Retinal pigment epithelial cell (primary cell): ENCODE results near the gene PACS1.

Experiments
- DNase-seq: peaks from one replicate; pipeline ENCODE4 v3.0.0-alpha.2; 2010; ENCODE audit warnings: low read depth
- H3K4me3 ChIP-seq: 2 replicates; pipeline ENCODE4 v1.5.1; 2011; ENCODE audit warnings: mild to moderate bottlenecking, low read length, control low read depth, moderate library complexity
- TF ChIP-seq, protein P1 (sequence below): conservative IDR thresholded peaks from 2 replicates; pipeline ENCODE4 v1.5.1; 2011; ENCODE audit warnings: low read depth, low read length, control low read depth, inconsistent platforms

Gene PACS1

DNA sequence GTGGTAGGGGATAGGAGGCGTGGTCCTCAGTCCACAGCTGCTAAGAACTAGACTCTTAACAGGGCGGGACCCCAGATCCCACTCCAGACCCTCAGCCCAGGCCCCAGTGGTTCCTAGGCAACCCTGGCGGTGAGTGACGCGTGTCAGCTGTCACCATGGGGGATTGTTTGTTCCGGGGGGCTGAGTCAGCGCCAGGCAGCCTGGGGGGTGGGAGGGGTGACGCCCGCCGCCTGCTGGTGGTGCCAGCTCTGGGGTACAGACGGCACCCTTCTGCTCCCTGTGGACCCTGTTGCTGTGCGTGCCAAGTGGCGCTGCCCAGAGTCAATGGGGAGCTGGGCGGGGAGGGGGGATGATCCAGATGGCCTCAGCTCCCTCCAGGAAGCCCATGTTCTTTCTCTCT is 210.4 kb downstream of the PACS1 start:
- no peak for DNase-seq
- no peak overlapping the region for H3K4me3 ChIP-seq
- TF ChIP-seq, protein P1, sequence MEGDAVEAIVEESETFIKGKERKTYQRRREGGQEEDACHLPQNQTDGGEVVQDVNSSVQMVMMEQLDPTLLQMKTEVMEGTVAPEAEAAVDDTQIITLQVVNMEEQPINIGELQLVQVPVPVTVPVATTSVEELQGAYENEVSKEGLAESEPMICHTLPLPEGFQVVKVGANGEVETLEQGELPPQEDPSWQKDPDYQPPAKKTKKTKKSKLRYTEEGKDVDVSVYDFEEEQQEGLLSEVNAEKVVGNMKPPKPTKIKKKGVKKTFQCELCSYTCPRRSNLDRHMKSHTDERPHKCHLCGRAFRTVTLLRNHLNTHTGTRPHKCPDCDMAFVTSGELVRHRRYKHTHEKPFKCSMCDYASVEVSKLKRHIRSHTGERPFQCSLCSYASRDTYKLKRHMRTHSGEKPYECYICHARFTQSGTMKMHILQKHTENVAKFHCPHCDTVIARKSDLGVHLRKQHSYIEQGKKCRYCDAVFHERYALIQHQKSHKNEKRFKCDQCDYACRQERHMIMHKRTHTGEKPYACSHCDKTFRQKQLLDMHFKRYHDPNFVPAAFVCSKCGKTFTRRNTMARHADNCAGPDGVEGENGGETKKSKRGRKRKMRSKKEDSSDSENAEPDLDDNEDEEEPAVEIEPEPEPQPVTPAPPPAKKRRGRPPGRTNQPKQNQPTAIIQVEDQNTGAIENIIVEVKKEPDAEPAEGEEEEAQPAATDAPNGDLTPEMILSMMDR = no peak

DNA sequence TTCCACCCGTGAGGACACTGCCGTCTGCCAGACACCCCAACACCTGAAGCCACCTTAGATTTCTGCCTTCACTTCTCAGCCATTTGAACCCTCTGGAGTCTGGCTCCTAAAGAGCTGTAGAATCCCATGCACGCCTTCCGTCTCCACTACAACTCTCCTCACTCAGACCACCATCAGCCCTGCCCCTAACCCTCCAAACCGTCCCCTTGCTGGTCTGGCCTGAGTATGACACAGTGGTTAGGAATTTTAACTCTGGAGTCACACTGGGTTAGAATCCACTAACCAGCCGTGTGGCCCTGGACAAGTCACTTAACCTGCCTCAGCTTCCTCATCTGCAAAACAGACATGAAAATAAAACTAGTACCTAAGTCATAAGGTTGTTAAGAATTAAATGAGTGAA is 210.9 kb downstream of the PACS1 start:
- no peak for DNase-seq
- no peak overlapping the region for H3K4me3 ChIP-seq
- TF ChIP-seq, protein P1 = no peak

DNA sequence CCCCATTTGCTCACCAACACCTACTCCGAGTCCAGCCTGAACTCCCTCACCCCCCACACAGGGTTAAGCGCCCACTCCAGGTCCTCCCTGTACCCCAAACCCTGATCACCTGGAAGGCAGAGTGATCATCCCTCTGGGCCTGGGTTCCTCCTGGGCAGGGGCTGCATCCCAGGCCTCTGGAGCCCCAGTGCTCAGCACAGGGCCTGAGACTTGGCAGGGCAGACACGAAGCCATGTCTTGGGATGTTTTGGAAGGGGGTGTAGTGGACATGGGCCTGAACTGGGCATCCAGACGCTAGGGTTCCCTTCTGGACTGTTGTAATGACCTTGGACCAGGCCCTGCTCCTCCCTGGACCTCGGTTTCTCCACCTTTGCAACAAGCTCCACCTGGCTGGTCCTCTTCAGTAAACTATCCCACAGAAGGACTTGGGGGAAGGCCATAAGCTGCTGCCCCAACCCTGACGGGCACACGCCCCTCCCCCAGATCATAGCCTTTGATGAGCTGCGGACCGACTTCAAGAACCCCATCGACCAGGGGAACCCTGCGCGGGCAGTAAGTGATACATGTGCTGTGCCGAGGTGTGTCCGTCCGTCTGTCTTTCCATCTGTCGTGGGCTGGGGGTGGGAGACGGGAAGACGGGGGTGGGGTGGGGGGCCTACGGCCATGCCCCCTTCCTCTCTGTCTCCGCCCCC is 211.8 kb downstream of the PACS1 start:
- TF ChIP-seq, protein P1 = no peak
- H3K4me3 ChIP-seq = no peak overlapping the region
- no peak for DNase-seq

DNA sequence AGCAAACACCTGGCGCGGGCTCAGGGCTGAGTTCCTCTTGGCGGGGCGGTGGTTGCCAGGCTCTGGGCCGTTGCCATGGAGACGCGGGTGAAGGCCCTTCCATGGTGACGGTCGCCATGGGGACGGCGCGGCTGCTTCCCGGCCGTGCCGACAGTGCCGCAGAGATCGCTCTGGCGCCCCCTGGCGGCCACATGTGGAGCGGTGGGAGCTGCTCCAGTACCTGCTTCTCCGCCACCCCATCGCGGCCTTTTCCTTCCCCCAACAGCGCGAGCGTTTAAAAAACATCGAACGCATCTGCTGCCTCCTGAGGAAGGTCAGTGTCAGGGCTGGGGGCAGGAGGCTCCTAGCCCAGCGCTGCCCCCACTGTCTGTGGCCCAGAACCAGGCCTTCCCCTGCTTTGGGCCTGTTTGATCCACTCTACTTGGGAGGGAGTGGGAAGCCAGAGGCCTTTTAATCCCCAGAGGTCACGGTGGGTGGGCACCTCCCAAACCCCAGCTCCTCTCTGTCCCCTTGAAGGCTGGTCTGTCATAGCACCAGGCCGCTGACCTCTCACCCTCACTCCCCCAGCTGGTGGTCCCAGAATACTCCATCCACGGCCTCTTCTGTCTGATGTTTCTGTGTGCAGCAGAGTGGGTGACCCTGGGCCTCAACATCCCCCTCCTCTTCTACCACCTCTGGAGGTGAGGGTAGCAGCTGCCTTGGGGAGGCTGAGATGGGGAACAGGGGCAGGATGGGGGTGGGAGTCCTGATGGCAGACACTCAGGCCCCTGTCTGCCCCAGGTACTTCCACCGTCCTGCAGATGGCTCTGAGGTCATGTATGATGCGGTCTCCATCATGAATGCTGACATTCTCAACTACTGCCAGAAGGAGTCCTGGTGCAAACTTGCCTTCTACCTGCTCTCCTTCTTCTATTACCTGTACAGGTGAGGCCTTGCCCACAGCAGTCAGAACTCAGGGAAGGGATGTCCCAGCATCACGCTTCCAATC is 212.7 kb downstream of the PACS1 start:
- H3K4me3 ChIP-seq = no peak overlapping the region
- TF ChIP-seq, protein P1 = peak; percentile 93

DNA sequence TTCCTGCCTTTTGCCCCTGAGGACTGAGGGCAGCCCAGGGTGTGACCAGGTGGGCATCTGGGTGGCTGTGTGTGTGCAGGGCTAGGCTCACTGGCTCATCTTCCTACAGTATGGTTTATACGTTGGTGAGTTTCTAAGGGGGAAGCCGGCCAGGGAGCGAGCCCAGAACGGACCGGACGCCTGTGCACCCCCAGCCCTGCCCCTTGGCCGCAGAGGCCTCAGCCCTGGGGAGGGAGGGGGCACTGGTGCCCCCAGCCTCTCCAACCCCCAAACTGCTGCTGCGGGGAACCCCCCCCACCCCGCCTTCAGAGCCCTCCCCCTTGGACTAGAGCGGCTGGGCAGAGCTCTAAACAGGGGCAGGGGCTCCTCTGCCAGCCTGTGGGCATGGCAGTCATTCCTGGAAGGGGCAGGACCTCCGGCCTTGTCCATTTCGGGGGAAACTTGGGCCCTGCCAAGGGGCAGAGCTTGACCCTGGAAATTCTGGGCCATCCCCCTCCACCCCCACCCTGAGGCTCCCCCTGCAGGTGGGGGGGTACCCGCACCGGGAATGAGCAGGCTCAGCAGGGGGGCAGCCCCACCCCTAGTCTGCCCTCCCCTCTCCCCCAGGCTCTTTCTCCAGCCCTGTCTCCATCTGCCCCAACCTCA is 213.5 kb downstream of the PACS1 start:
- TF ChIP-seq, protein P1 = no peak
- DNase-seq = no peak
- H3K4me3 ChIP-seq = no peak overlapping the region

More for the DNA sequence above, 212.7 kb downstream of the PACS1 start:
- peak; percentile 76 for DNase-seq

DNA sequence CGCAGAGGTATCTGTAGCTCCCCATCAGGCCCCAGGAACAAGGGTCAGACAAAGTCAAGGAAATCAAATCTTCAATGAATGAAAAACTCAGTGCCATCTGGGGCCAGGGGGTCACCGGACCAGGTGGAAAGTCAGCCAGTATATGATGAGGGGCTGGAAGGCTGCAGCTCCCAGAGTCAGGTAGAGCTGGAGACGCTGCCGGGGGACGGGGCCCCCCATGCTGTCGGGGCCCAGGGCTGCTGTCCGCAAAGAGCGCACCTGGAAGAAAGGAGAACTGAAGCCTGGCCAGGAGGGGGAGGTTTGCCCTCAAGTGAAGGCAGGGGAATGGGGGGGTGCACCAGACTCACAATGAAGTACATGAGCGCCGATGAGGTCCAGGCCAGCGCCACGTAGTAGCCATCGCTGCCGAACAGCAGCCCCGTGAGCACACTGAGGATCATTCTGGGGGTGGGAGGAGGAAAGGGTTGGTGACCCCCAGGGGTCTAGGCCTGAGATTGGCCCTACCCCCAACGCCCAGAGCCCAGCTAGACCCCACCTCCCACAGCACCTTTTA is 214.5 kb downstream of the PACS1 start:
- no peak for DNase-seq
- no peak overlapping the region for H3K4me3 ChIP-seq
- TF ChIP-seq, protein P1 = no peak
